K562 (cell line): ENCODE data around the gene NIPSNAP3A. TPM values are rescaled to one million over a fixed set of nuclear protein-coding genes. Genes with fewer than 3 reads are reported as not detected.

ENCODE experiments used
- CBFA2T2 ChIP-seq: fragments of 450-650 bp; conservative IDR thresholded peaks from 2 replicates; pipeline ENCODE4 v1.6.1; 2017; ENCODE audit warnings: mild to moderate bottlenecking
- CBX5 ChIP-seq: IDR thresholded peaks from 2 replicates; pipeline ENCODE4 v1.6.1; 2014; ENCODE audit warnings: low read depth, borderline replicate concordance
- CHCHD3 ChIP-seq: fragments of 250-450 bp; sonication (Bioruptor Pico); IDR thresholded peaks from 2 replicates; pipeline ENCODE4 v2.1.2; 2022; ENCODE audit warnings: mild to moderate bottlenecking
- CSDE1 ChIP-seq, 2 experiments: fragments of 450-650 bp; IDR thresholded peaks; 2 replicates each; pipeline ENCODE4 v1.6.1; 2016; ENCODE audit warnings: mild to moderate bottlenecking in 1 of 2
- FIP1L1 ChIP-seq: fragments of 200-400 bp; formaldehyde crosslinking; IDR thresholded peaks from 2 replicates; pipeline ENCODE4 v1.6.1; 2018; ENCODE audit warnings: mild to moderate bottlenecking, low read depth, low read length; ENCODE audit not compliant: poor library complexity, severe bottlenecking
- FOSL1 ChIP-seq: fragments of 200-800 bp; sonication (Bioruptor generic); conservative IDR thresholded peaks from 2 replicates; pipeline ENCODE4 v1.6.1; 2016; ENCODE audit warnings: missing genetic modification characterization, missing compliant biosample characterization
- GATAD2A ChIP-seq: fragments of 450-650 bp; IDR thresholded peaks from 2 replicates; pipeline ENCODE4 v1.6.1; 2017
- HDAC3 ChIP-seq: fragments of 450-650 bp; IDR thresholded peaks from 2 replicates; pipeline ENCODE4 v1.6.1; 2018; ENCODE audit warnings: borderline replicate concordance, mild to moderate bottlenecking, moderate library complexity; ENCODE audit not compliant: partially characterized antibody
- HMG20B ChIP-seq: fragments of 250-450 bp; sonication (Bioruptor Pico); IDR thresholded peaks from 2 replicates; pipeline ENCODE4 v1.5.0; 2021; ENCODE audit warnings: mild to moderate bottlenecking
- JUND ChIP-seq, 2 experiments: IDR thresholded peaks; 2 replicates in 1 of 2; 3 replicates in 1 of 2; pipeline ENCODE4 v1.6.1; 2011; ENCODE audit warnings: borderline replicate concordance in 2 of 2, low read depth in 2 of 2, low read length in 2 of 2, improper control_type of control experiment in 1 of 2, missing biosample characterization in 1 of 2, missing genetic modification characterization in 1 of 2, missing genetic modification reagents in 1 of 2
- NCOA1 ChIP-seq: fragments of 450-650 bp; IDR thresholded peaks from 2 replicates; pipeline ENCODE4 v1.6.1; 2016; ENCODE audit warnings: low read depth
- NEUROD1 ChIP-seq: fragments of 150-350 bp; IDR thresholded peaks from 2 replicates; pipeline ENCODE4 v1.6.1; 2014; ENCODE audit warnings: borderline replicate concordance, low read length, low read depth; ENCODE audit not compliant: partially characterized antibody
- RFX7 ChIP-seq: fragments of 250-450 bp; sonication (Bioruptor Pico); IDR thresholded peaks from 2 replicates; pipeline ENCODE4 v1.5.1; 2021; ENCODE audit warnings: mild to moderate bottlenecking
- SAFB2 ChIP-seq: fragments of 200-400 bp; formaldehyde crosslinking; IDR thresholded peaks from 2 replicates; pipeline ENCODE4 v1.6.1; 2018; ENCODE audit warnings: borderline replicate concordance, low read length, low read depth, moderate library complexity; ENCODE audit not compliant: severe bottlenecking
- SP1 ChIP-seq: sonication (generic); formaldehyde crosslinking; IDR thresholded peaks from 2 replicates; pipeline ENCODE4 v1.8.1; 2022; ENCODE audit warnings: mild to moderate bottlenecking, missing genetic modification reagents
- TBP ChIP-seq: optimal IDR thresholded peaks from 2 replicates; pipeline ENCODE3; 2011; ENCODE audit warnings: low read depth, low read length, improper control_type of control experiment
- TEAD2 ChIP-seq: fragments of 450-650 bp; IDR thresholded peaks from 2 replicates; pipeline ENCODE4 v1.6.1; 2016; ENCODE audit warnings: missing genetic modification characterization, control low read depth, missing compliant biosample characterization
- ZKSCAN8 ChIP-seq: fragments of 200-800 bp; sonication (Bioruptor generic); IDR thresholded peaks from 2 replicates; pipeline ENCODE4 v1.6.1; 2016; ENCODE audit warnings: missing genetic modification characterization, missing compliant biosample characterization
- ZNF75A ChIP-seq: fragments of 450-650 bp; formaldehyde crosslinking; IDR thresholded peaks from 2 replicates; pipeline ENCODE4 v1.4.0; 2020; ENCODE audit warnings: mild to moderate bottlenecking
- ZZZ3 ChIP-seq: fragments of 450-650 bp; IDR thresholded peaks from 2 replicates; pipeline ENCODE4 v1.6.1; 2016; ENCODE audit warnings: antibody characterized with exemption, mild to moderate bottlenecking, moderate library complexity
- polyA plus RNA-seq, 8 experiments: library from polyadenylated mRNA; depleted of rRNA in 4 of 8; stranded (reverse) in 5 of 8; unstranded in 3 of 8; fragments of >200 nt; fragmentation: Nextera tagmentation in 2 of 8; fragmentation: Illumina TruSeq in 1 of 8; extraction: Ambion mirVana in 2 of 8; extraction: Trizol in 1 of 8; gene quantifications; 2 replicates each; pipeline versions ENCODE4 v1.2.1 to v1.2.3, GENCODE V29; 2011 to 2014; ENCODE audit warnings: inconsistent platforms in 1 of 8, missing spikeins in 1 of 8
- total RNA-seq, 7 experiments: library from RNA; depleted of rRNA in 6 of 7; stranded (reverse); fragments of >200 nt in 6 of 7; fragmentation: Illumina TruSeq in 2 of 7; extraction: Trizol in 2 of 7; gene quantifications; 2 replicates each; pipeline versions ENCODE4 v1.2.1 to v1.2.3, GENCODE V29; 2011 to 2021; ENCODE audit warnings: low replicate concordance in 1 of 7
- TF ChIP-seq, protein P1 (sequence below): fragments of 250-450 bp; sonication (Bioruptor Pico); IDR thresholded peaks from 2 replicates; pipeline ENCODE4 v1.4.0; 2020; ENCODE audit warnings: borderline replicate concordance
- TF ChIP-seq, protein P2 (sequence below): fragments of 250-450 bp; sonication (Bioruptor Pico); IDR thresholded peaks from 2 replicates; pipeline ENCODE4 v1.8.0; 2021; ENCODE audit warnings: borderline replicate concordance, mild to moderate bottlenecking, moderate library complexity; ENCODE audit not compliant: poor library complexity, severe bottlenecking
- TF ChIP-seq, protein P3 (sequence below): fragments of 450-650 bp; IDR thresholded peaks from 2 replicates; pipeline ENCODE4 v1.6.1; 2016; ENCODE audit warnings: missing biosample characterization, missing genetic modification characterization
- TF ChIP-seq, protein P4 (sequence below): fragments of 450-650 bp; formaldehyde crosslinking; IDR thresholded peaks from 2 replicates; pipeline ENCODE4 v1.4.0; 2022; ENCODE audit warnings: mild to moderate bottlenecking, moderate library complexity
- TF ChIP-seq, protein P5 (sequence below): fragments of 450-650 bp; formaldehyde crosslinking; conservative IDR thresholded peaks from 2 replicates; pipeline ENCODE4 v1.4.0; 2022; ENCODE audit warnings: mild to moderate bottlenecking, missing genetic modification characterization

The NIPSNAP3A gene
- total and polyA plus RNA-seq, 9 of the 15 experiments (the other 6 are each of a cell fraction or from before 2014, with no cell fraction given), result 25.3 to 132 (median 40.5) TPM

DNA sequence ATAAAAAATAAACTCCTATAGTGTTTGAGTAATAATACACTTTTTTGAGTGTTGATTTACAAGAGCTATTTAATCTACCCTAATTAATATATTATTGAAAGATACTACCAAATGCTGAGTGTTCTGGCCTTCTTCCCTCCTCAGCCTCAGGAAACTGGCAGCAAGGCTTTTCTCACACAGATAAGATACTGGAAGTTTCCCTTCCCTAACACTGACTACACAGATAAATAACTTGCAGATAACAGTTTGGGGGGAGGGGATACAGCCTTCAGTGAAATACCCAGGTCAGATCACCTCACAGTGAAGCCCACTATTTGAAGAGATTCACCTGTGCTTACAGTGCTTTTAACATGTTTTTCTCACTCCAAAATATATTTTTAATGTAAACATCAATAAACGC is 1.6 kb upstream of the NIPSNAP3A start (continued):
- TF ChIP-seq, protein P1, sequence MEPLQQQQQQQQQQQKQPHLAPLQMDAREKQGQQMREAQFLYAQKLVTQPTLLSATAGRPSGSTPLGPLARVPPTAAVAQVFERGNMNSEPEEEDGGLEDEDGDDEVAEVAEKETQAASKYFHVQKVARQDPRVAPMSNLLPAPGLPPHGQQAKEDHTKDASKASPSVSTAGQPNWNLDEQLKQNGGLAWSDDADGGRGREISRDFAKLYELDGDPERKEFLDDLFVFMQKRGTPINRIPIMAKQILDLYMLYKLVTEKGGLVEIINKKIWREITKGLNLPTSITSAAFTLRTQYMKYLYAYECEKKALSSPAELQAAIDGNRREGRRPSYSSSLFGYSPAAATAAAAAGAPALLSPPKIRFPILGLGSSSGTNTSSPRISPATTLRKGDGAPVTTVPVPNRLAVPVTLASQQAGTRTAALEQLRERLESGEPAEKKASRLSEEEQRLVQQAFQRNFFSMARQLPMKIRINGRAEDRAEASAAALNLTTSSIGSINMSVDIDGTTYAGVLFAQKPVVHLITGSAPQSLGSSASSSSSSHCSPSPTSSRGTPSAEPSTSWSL (CRISPR knock-in tag), result no peak
- TF ChIP-seq, protein P2, sequence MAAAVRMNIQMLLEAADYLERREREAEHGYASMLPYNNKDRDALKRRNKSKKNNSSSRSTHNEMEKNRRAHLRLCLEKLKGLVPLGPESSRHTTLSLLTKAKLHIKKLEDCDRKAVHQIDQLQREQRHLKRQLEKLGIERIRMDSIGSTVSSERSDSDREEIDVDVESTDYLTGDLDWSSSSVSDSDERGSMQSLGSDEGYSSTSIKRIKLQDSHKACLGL (CRISPR knock-in tag), result no peak
- TF ChIP-seq TBP (no peak), CBFA2T2 (peak; percentile 39), NEUROD1 (no peak), FOSL1 (no peak), RFX7 (CRISPR knock-in tag) (no peak), ZNF75A (CRISPR knock-in tag) (peak; percentile 81), ZZZ3 (no peak), HDAC3 (peak; percentile 43), CBX5 (no peak), SAFB2 (no peak), SP1 (CRISPR knock-in tag) (no peak), GATAD2A (peak; percentile 51; the same call in 1 of the 2 replicates), CSDE1 (IDR thresholded peaks at IDR 0.05) (no peak), ZKSCAN8 (CRISPR knock-in tag) (no peak), JUND (IDR thresholded peaks at IDR 0.05; ENCODE audit: borderline replicate concordance, low read depth, low read length) (peak; percentile 43; the same call in 1 of the 2 replicates), JUND (tag; IDR thresholded peaks at IDR 0.05; ENCODE audit: borderline replicate concordance, low read depth, low read length) (no peak; the same call in 2 of the 3 replicates), TEAD2 (tag) (no peak), NCOA1 (no peak), HMG20B (CRISPR knock-in tag) (0 out of 2 replicates have a peak, but pooled peaks have one; percentile 22), CHCHD3 (CRISPR knock-in tag) (no peak), FIP1L1 (no peak)
- TF ChIP-seq, protein P3, sequence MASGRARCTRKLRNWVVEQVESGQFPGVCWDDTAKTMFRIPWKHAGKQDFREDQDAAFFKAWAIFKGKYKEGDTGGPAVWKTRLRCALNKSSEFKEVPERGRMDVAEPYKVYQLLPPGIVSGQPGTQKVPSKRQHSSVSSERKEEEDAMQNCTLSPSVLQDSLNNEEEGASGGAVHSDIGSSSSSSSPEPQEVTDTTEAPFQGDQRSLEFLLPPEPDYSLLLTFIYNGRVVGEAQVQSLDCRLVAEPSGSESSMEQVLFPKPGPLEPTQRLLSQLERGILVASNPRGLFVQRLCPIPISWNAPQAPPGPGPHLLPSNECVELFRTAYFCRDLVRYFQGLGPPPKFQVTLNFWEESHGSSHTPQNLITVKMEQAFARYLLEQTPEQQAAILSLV, result no peak
- TF ChIP-seq, protein P4, sequence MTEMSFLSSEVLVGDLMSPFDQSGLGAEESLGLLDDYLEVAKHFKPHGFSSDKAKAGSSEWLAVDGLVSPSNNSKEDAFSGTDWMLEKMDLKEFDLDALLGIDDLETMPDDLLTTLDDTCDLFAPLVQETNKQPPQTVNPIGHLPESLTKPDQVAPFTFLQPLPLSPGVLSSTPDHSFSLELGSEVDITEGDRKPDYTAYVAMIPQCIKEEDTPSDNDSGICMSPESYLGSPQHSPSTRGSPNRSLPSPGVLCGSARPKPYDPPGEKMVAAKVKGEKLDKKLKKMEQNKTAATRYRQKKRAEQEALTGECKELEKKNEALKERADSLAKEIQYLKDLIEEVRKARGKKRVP (CRISPR knock-in tag), result 0 out of 2 replicates have a peak, but pooled peaks have one; percentile 37
- TF ChIP-seq, protein P5, sequence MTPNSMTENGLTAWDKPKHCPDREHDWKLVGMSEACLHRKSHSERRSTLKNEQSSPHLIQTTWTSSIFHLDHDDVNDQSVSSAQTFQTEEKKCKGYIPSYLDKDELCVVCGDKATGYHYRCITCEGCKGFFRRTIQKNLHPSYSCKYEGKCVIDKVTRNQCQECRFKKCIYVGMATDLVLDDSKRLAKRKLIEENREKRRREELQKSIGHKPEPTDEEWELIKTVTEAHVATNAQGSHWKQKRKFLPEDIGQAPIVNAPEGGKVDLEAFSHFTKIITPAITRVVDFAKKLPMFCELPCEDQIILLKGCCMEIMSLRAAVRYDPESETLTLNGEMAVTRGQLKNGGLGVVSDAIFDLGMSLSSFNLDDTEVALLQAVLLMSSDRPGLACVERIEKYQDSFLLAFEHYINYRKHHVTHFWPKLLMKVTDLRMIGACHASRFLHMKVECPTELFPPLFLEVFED, result no peak
